NK-92 (cell line): Measurements from ENCODE around the gene TRHDE.
"Not testable (repeated sequence)": the region's sequence is repeated elsewhere in the genome, so short reads cannot be mapped to it uniquely, and the experiment has no call there.

ENCODE experiments used
- DNase-seq: peaks from one replicate; lab custom pipeline; 2025; ENCODE audit not compliant: unreplicated experiment; lab: John Stamatoyannopoulos, UW

The TRHDE gene

DNA sequence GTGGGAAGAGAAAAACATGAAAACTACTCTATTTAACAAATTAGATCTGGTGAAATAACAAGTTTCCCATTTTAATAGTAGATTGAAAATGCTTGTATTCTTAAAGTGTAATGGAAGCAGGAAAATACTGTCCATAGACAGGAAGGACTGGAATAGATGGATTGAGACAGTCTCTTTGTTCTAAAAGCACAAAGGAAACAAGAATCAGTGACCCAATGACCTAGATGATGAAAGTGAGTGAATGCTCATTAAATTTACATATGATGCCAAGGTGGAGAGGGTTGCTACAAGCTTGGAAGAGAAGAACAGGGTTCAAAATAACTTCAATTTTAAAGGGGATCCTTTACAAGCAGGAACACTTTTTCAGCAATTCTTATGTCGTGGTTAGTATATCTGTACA, 233.1 kb downstream of the TRHDE start:
- no peak for DNase-seq

GRCh38 chr12:72509891-72510290, 237.7 kb downstream of the TRHDE start:
- no peak for DNase-seq

DNA sequence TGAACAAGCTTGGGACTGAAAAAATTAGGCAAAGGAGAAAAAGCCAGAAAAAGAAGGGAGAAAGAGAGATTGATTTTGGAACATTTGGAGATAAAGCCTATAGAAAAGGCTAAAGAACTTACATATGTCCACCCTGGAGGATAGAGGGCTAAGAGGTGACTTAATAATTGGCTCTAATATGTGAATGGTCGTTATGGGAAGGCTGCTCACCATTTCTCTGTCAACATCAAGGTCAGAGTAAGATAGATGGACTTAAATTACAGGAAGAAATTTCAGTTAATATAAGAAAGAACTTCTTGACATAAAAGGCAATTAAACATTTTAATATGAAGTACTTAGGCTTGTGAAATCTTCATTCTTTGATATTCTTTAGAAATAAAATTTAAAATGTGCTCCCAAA, 238.6 kb downstream of the TRHDE start:
- DNase-seq: no peak

GRCh38 chr12:72511498-72511897, 239.3 kb downstream of the TRHDE start:
- no peak for DNase-seq

GRCh38 chr12:72511906-72512305, 239.7 kb downstream of the TRHDE start:
- DNase-seq: no peak

GRCh38 chr12:72520044-72520678, 248.0 kb downstream of the TRHDE start:
- DNase-seq: not testable (repeated sequence)

- no peak for DNase-seq
These were observed 249.2 kb downstream of the TRHDE start for GRCh38 chr12:72521326-72521725.

DNA sequence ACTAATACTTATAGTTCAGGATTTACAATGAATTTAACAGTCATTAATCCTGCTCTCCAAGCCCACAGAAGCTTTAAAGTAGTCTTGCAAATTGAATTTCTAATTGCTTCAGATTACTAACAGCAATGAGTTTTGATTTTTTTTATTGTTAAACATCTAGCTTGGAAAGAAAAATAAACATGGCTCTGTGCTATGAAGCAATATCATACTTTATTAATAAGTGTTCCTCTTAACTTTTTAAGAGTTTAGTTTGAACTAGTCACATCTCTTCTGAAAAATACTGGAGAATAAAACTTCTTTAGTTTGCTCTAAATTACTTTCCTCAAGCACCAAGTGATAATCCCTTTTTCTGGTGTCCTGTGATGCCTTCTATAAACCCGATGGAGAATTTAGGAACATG, 250.2 kb downstream of the TRHDE start:
- DNase-seq: no peak

DNA sequence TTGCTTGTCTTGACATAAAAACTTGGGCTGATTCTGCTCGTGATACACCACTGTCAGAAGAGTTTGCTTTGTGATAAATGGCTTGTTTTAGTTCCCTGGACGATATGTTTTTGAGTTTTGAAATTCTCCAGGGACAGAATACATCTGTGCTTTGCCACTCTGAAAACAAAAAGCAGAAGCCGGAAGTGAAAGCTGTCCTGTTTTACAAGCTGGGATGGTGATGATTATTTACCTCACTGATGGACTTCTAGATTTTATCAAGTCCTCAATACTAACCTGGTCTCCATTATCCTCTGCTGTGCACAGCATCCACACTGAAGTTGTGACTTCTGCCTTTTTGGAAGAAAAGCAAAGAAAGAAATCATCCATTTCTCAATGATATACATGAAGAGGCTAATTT, 251.6 kb downstream of the TRHDE start:
- DNase-seq: no peak

DNA sequence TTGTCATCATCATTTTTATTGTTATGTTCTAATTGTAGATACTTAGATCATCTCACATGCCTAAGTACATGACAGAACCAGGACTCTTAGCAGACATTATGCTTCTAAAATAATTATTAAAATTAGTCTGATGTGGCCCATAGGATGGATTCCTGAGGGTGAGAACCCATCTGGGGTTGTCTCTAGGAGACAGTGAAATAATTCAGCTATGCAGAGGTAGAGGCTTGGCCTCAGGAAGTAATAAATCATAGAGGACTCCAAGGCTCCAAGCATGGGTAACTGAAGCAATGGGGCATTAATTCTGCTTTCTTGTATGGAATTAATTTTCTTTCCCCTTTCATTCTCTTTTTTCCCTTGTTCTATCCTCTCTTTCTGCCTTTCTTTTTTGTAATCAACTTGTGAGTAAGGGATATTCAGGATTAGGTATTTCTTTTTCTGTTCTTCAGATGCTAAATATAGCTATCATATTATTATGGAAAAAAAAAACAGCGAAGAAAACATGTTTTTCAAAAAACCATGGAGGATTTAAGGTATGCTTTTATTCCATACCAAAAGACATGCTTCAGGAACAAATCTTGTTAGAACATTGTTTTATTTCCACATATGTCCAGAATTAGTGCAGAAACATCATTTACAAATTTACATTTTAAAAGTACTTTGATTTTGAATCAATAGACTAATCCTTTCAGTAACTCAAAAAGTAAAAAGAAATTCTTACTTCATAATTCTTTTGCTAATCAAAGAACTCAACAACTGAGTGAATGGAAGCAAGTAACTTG, 263.2 kb downstream of the TRHDE start:
- no peak for DNase-seq

DNA sequence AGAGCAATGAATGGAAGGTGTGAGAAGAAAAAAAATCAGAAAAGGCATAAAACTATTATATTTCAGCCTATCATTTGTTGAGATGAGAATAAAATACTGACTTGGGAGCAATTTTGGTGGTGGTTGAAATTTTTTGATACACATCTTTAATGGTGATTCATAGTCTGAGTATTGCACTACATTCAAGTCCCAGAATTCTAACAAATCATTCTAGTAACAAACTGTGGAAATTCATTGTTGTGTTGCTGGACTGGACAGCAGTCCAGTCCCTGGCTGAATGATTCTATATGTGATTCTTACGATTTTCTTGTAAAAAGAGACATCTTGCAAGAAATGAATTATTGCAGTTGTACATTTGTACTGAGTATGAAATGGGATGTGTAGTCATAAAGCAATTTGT, 268.6 kb downstream of the TRHDE start:
- DNase-seq: no peak

DNA sequence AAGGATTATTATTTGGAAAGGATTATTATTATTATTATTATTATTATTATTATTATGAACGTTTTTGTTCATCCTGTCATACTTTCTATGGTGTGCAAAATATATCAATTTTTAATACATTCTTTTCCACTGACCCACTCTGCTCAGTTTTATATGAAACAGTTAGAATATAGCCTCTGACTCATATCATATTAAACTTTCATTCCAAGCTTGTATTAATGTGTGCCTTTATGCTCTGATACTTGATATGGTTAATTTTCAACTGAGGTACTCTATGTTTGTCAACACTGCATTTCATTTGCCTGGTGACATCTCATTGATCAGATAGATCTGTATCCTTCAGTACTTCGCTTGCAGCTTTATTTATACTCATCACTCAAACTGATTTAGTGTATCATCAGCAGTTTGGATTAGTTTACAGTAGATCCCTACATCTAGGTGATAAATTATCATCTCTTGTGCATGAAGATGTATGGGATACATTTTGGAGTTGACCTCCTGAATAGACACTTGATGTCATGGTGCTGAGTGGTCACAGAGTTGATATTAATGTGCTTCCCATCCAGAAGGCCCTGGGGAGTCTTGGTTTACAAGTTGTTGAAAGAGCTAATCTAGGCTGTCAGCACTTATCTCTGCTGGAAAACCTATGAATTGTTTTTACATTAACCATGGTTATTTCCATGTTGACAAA, 271.8 kb downstream of the TRHDE start:
- DNase-seq: no peak

DNA sequence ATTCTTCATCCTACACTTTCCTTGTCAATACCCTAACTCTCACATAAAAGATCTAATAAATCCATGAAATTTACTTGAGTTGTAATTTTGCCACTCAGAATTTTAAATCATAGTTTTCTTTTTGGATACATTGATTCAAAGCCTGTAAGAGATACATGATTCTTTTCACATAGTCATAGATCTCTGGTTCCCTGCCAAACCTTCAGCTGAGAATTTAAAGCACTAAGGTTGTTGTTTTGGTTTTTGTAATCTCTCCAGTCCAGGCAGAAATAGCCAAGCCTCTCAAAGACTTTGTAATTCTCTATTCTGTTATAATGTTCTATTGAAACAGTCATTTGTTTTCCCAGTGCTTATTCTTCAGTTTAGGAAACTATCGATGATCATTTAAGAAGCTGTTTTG, 273.9 kb downstream of the TRHDE start:
- no peak for DNase-seq

DNA sequence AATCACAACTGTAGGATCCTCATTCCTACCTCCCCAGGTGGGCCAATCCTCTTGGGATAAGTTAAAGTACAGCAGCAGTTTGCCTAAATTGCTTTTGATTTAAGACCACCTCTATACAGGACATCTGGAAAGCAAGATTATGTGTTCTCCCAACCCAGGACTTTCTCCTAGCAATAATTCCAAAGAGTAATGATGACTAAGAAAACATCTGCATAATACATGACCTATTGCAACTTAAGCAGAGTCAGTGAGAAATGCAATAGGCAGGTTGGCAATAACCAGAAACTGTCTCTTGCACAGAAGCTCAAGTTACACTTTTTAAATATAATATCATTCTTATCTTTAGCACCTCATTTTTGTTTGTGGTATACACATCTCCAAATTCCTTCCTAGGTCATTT, 275.4 kb downstream of the TRHDE start:
- no peak for DNase-seq

DNA sequence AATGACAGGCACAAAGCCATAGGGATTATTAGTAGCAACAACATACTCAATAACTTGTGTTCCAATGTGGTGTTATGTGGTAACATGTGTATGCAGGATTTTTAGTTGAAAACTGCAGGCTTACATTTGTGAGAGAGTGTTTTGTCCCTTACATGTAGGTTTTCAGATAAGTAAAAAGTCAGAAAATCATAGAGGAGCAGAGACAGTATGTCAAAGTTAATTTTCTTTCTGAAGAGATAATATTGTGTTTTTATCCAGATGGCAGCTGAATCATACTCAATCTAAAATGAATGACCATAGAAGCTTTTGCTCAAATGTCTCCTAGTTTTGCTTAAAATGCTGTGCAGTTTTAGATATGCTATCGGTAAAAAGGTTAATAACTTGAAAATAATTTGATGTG, 277.0 kb downstream of the TRHDE start:
- DNase-seq: no peak

- no peak for DNase-seq
These were observed 288.0 kb downstream of the TRHDE start for GRCh38 chr12:72560003-72560769.

- DNase-seq: no peak
These were observed 298.4 kb downstream of the TRHDE start for GRCh38 chr12:72570601-72571000.

DNA sequence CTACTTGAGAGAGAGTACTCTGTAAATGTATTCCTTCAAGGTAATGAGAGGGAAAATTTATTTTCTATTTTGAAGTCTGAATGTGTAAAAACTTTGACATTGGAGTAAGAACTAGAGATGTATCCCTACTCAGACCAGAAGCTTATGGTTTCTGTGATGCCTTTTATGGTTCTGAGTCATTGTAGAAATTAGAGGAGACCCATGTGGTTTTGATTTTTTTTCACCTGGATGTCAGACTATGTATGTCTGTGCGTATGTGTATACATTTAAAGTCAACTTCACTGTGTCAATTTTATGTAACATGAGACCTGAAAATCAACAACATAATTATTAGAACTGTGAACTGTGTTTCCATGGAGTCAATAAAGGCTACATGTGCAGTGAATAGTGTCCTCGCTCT, 302.0 kb downstream of the TRHDE start:
- no peak for DNase-seq

GRCh38 chr12:72578327-72578726, 306.2 kb downstream of the TRHDE start:
- no peak for DNase-seq

- no peak for DNase-seq
These were observed 314.3 kb downstream of the TRHDE start for GRCh38 chr12:72586456-72586855.

- no peak for DNase-seq
These were observed 330.4 kb downstream of the TRHDE start for GRCh38 chr12:72602581-72602980.
